Measurements from ENCODE around the gene LGALS3.

Gene LGALS3

DNA sequence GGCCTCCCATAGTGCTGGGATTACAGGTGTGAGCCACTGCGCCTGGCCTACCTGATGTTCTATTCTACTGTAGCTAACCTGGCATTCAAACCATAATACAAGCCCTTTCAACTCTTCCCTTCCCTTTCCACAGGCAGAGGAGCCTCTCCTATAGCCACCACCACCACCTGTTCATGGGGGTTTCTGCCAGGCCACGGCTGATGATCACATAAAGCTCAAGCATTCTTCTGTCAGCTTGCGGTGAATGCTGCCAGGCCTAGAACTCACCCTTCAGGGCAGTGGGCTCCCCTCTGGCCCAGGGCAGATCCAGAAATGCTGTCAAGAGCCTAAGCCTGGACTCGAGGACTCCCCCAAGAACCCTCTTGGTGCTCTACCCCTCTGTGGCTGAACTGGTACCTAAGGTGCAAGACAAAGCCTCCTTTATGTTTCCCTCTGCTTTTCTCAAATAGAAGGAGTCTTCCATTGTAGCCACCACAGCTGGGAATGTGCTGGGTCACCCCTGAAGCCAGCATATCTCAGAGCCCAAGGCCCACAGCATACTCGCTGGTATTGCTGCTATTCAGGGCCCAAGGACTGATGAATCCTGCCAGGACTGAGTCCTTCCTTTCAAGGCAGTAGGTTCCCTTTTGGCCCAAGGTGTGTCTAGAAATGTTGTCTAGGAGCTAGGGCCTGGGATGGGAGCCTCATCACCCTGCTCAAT is 65.8 kb downstream of the LGALS3 start:
- DNase-seq: no peak

Data from NCI-H2107 (cell line).